H4 (cell line): ENCODE measurements around the gene GHRL. TPM values are rescaled to one million over a fixed set of nuclear protein-coding genes. Genes with fewer than 3 reads are reported as not detected.
A peak's percentile ranks its signal among the peaks of the same experiment; 100 is the strongest.
"Not testable (repeated sequence)": the region's sequence is repeated elsewhere in the genome, so short reads cannot be mapped to it uniquely, and the experiment has no call there.

Source experiments
- DNase-seq: peaks from one replicate; pipeline ENCODE4 v3.0.0-alpha.2; 2015; ENCODE audit warnings: low spot score
- total RNA-seq: library from RNA; depleted of rRNA; stranded (reverse); fragments of >200 nt; shearing (Covaris generic); gene quantifications from 2 replicates; pipeline ENCODE4 v1.2.3, GENCODE V29; 2014

The GHRL gene
- total RNA-seq, 1 experiment from 2014 or later, result not detected

DNA sequence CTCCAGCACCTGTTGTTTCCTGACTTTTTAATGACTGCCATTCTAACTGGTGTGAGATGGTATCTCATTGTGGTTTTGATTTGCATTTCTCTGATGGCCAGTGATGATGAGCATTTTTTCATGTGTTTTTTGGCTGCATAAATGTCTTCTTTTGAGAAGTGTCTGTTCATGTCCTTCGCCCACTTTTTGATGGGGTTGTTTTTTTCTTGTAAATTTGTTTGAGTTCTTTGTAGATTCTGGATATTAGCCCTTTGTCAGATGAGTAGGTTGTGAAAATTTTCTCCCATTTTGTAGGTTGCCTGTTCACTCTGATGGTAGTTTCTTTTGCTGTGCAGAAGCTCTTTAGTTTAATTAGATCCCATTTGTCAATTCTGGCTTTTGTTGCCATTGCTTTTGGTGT is 5.3 kb upstream of the GHRL start:
- DNase-seq, result not testable (repeated sequence)

- no peak for DNase-seq
Measured at GRCh38 chr3:10294030-10294586, 1.4 kb upstream of the GHRL start.

DNA sequence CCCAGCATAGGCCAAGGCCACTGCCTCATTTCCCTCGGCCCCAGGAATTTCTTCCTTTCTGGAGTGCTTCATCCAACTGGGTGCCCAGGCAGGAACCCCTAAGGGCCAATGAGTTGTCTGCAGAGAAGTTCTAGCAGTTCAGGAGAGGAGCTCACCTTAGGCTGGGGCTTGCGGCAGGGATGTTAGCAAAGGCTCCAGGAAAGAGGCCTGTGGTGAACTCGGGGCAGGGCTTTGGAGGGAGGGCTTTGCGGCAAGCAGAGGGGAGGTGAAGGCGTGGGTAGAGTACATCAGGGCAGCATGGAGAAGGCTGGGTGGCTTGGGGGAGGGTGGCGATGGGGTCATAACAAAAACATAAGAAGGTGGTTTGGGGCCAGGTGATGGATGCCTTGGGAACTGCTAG is 1.1 kb downstream of the GHRL start:
- DNase-seq, result no peak

DNA sequence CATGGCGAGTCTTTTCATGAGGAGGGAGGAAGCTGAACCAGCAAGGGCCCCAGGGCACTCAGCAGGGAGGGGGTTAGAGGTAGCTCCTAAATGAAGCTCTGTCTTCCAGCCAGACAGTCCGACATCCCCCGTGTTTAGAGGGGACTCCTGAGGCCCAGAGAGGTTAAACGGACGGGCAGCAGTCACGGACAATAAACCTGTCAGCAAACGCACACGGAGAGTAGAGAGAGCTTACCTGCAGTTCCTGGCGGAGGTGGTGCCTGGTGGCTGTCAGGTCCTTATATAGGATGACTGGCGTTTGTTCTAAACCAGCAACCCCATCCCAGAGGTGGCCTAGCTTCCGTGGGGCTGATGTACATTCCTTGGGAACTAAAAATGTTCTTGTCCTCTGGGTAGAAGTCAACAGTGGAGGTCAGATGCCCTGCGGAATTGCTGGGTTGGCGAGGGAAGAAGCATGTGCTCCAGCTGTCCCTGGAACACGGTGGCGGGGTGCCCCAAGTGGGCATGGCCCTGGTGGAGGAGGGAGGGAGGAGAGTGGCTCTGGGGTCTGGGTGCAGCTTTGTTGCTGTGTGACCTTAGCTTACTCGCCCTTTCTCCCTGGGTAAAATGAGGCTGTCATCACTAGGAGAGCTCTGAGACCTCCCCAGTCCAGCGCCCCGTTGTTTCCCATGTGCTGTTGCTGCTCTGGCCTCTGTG is 2.1 kb downstream of the GHRL start:
- no peak for DNase-seq

DNA sequence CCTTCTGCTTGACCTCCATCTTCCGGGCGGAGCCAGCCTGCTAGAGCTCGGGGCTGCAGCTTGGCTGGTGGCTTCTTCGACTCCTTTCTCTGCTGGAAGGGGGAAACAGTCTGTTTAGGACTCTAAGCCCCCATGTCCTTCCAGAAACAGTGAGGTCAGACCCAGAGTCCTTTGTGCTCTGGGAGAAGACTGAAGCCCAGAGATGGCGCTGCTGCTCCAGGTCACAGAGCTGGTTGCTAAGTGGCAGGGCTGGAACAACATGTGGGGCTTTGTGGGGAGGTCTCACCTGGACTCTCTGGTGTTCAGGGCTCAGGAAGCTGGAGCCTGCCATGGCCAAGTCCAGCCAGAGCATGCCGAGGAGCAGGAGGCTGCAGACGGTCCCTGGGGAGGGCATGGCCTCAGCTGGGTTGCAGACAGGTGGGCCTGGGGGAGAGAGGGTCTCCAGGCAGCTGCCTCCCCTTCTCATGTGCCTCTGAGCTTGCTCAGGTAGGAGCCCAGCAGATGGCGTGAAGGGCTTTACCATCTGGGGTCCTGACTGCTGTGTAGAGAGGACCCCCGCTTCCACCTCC is 2.9 kb downstream of the GHRL start:
- no peak for DNase-seq

GRCh38 chr3:10289077-10289476 is 3.7 kb downstream of the GHRL start:
- no peak for DNase-seq

DNA sequence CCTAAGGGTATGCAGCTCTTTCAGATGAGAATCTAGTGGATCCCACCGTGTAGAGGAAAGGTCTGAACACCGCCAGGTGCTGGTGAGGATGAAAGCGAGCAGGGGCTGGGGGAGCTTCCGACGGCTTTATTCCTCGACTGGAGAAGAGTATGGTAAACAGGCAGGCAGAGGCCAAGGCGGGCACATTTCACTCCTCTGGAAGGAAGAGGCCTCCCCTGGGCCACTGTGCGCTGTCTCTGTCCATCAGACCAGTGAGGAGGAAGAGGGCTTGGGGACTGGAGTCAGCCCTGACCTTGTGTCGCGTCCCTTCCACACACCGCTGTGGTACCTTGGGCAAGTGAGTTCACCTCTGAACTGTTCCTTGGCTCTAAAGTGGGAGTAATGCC is 4.2 kb downstream of the GHRL start:
- no peak for DNase-seq

DNA sequence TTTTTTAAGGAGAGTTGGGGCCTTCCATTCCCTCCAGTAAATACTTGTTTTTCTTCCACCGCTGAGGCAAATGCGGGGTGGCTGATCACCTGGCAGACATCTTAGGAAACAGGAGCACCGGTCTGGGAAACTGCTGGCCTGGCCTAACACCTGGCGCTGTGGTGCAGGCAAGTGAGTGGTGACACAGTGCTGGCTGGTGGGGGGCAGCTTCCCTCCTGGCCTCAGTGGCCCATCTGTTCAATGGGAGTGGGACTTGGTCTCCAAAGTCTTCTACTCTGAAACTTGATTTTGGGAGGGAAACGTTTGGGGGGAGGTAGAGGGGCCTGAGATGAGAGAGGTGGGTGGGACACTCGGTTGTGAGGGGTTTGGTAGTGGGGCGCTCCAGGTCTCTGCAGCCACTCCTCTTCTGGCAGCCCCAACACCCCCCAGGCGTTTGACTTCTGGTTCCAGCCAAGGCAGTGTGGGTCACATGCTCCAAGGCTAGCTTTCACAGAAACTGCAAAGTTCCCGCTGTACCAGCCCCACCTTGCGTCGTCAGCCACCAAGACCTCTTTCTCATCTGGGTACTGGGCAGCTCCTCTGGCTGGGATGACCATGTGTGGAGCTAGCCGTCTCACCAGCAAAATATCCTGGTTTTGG is 4.7 kb downstream of the GHRL start:
- DNase-seq, result no peak

DNA sequence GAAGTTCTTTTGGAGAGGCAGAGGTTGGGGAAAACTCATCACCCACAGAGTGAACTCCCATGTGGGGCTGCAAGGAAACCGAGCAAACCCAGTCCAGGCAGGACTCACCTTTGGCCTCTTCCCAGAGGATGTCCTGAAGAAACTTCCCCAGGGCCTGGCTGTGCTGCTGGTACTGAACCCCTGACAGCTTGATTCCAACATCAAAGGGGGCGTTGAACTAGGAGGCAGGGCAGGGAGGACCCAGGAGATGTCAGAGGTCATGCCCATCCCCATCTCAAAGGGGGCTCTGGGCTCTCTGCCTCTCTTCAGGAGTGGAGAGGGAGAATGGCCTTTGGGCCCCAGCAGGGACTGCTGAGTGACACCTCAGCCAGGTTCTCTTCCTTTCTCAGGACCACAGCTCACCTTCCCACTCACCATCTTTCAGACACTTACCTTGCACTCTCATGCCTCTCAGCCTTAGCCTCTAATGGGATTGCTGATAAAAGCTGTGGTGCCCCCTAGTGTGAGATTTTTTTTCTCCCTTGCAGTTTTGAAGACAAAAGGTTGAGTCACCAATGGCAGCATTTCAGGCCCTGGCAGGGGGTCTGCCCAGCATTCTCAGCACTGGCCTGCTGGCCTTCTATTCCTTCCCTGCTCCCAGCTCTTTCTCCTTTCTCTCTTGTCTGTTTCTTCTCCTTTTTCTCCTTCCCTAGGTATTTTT is 6.0 kb downstream of the GHRL start:
- peak; percentile 37 for DNase-seq

- DNase-seq, result no peak
Measured at GRCh38 chr3:10286133-10286524, 6.6 kb downstream of the GHRL start.

GRCh38 chr3:10285272-10286132 is 7.2 kb downstream of the GHRL start:
- DNase-seq, result no peak

GRCh38 chr3:10284496-10284895 is 8.3 kb downstream of the GHRL start:
- DNase-seq, result no peak

DNA sequence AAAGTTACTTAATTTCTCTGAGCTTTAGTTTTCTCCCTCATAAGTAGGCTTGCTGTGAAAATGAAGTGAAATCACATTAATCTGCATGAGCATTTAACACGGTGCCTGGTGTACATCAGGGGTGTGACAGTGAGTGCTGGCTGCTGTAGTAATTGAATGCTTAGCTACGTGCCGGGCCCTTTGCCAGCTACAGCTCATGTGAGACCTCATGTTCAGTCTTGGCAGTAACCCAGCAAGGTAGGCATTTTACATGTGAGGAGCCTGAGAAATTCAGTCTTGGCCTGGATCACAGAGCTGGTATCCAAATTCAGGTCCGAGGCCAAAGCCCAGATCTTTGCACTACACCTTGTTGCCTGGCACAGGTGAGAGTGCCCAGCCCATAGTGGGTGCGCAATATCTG is 9.1 kb downstream of the GHRL start:
- DNase-seq, result no peak

DNA sequence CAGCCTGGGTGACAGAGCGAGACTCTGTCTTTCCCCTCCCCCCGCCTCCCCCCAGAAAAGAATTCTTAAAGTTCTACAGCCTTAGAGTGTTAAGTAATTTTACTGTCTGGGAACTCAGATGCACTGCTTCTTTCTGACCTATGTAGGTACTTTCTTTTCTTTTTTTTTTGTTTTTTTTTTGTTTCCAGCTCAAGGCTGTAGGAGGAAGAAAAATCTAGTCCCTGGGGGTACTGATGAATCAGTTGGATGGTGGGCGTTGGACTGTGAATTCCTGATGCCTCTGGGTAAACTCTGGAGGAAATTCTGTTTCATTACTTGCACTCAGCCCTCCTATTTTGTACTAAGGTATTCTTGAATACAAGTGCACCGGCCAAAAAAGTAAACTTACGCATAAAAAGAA is 10.8 kb downstream of the GHRL start:
- no peak for DNase-seq

DNA sequence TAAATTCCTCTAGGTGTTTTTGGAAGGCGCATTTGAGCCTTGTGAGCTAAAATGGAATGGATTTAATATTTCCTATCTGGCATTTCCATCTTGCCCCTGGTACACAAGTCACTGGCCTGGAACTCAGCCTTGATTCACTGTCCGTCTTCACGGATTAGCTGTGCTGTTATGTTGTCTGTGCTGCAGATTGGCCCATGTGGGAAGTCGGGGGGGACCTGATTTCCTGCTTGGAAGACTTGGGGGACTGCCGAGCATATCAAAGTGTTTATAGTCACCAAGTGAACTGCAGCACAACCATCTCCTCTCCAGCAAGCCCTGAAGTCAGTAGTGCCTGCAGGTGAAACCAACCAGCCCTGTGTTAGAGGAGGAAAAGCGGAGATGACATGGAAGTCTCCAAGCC is 12.2 kb downstream of the GHRL start:
- no peak for DNase-seq

DNA sequence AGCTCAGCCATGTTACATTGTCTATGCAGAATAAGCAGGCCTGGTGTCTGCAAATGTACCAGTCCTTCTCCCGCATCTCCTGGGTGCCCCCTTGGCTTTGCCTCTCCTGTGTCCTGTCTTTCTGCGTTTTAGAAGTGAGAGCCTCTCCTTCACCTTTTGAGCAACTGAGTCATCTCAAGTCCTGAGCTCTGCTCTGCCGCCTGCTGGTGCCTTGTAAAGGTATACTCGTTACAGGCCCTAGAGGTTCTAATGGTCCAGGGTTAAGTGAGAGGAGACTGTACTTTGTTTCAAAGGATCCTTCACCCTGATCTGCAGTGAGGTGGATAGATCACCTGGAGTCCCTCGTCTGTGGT is 12.6 kb downstream of the GHRL start:
- no peak for DNase-seq

DNA sequence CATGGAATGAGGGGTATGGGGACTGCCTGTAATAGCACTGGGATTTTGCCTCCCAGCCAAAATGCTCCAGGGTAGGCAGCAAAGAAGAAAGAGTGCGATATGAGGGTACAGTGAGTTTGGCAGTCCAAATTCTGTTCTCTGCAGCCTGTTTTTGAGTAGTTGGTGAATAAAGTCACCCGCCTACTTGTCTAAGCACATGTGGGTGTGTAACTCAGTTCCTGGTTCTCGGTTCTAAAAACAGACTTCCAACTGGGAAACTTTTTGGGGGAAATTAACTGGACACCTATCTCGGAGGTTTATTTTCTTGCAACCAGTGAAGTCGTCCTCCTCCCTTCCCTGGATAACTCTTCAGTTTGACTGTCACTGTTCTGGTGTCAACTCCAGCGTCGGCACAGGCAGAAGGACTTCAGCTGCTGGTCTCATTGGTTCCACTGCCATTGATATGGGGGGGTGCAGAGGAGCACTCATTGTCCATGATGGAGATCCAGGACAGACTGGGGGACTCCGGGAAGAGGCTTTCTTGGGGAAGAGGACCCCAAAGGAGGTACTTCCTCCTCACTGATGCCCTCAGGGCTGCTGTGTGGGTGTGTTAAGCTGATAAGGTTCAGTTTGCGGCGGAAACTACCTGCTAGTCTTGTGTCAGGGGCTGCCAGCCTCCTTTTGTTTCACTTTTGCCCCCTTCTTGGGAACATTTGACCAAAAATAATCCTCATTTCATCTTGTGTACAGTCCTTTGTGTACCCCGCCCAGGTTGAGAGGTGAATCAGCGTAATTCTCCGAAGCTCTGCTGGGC is 13.2 kb downstream of the GHRL start:
- no peak for DNase-seq

- DNase-seq, result no peak
Measured at GRCh38 chr3:10278501-10278900, 14.2 kb downstream of the GHRL start.

- DNase-seq, result no peak
Measured at GRCh38 chr3:10277115-10277625, 15.6 kb downstream of the GHRL start.

GRCh38 chr3:10274601-10275000 is 18.1 kb downstream of the GHRL start:
- no peak for DNase-seq
